Medulla oblongata (tissue), 1 donor: ENCODE results near the gene ATG7.
"Not testable (repeated sequence)": the region's sequence is repeated elsewhere in the genome, so short reads cannot be mapped to it uniquely, and the experiment has no call there.

Experiments
- DNase-seq: peaks from one replicate; pipeline ENCODE4 v3.0.0-alpha.2; 2015; ENCODE audit errors: extremely low spot score

ATG7 gene

DNA sequence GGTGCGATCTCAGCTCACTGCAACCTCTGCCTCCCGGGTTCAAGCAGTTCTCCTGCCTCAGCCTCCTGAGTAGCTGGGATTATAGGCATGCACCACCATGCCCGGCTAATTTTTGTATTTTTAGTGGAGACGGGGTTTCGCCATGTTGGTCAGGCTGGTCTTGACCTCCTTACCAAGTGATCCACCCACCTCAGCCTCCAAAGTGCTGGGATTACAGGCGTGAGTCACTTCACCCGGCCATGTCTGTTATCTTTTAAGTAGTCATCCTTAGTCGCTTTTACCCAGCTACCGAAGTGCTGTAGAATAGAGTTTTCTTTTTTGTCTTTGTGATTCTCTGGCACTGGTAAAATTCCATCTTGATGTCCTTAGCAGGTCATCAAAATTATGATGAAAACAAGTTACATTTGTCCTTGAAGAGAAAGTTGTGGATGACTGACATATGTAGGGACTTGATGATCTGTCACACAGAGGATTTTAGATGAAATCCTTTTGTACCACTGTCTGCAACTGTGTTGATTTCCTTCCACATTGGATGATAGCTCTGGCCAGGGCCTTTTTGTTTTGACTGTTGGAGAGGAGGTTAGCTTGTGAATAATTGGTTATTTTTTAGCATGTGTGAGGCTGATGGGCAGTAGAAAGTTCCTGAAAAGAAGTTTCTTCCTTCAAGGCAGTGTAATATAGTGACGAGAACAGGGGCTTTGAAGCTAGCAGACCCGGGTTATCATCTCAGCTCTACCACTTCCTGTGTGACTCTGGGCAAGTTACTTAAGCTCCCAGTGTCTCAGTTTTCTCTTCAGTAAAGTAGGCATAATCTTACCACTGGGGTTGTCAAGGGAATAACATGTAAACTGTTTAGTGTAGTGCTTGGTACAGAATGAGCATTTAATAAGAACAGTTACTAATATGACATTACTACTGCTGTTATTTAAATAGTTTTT, 18.8 kb downstream of the ATG7 start:
- DNase-seq: peak; percentile 20

DNA sequence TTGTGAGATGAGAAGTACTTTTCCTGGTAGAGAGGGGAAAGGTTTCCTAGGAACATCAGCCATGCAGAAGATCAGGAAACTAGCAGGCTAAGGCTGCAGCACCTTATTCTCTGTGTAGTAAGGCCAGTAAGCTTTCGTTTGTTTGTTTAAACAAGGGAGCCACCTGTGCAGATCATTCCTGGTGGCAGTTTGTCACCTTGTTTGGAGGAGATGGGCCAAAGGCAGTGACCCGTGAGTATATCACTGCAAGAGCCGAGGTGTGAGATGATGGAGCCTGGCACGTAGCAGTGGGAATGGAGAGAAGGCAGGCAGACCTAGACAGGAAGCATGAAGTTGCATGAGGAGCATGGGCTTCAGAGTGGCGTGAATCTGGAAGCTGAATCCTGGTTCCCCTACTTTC, 19.6 kb downstream of the ATG7 start:
- DNase-seq: no peak

DNA sequence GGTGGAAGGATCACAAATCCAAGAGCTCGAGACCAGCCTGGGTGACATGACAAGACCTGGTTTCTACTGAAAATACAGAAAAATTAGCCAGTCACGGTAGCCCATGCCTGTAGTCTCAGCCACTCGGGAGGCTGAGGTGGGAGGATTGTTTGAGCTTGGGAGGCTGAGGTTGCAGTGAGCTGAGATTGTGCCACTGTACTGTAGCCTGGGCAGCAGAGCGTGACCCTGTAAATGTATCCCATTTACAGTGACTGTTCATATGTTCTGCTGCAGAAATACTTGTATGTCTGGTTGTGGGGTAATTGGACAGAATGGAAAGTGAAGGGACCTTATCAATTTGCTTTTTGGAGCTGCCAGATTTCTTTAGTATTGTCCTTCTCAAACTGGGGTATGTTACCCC, 24.9 kb downstream of the ATG7 start:
- no peak for DNase-seq

DNA sequence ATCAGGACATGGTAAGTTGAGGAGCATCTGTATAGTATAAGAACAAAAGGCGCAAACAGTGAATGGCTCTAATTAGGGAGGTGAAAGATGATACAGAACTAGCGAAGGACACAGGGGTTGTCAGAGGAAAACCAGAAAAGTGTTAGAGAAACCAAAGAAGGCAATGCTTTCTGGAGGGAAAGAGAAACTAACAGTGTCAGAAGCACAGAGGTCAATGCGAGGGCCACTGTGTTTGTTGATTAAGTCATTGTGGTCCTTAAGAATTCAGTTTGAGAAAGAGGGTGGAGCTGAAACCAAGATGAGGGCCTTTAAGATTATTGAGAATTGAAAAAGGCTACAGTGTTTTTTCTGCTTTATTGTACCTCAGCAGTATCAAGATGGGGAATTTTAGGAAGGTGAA, 28.8 kb downstream of the ATG7 start:
- DNase-seq: no peak

DNA sequence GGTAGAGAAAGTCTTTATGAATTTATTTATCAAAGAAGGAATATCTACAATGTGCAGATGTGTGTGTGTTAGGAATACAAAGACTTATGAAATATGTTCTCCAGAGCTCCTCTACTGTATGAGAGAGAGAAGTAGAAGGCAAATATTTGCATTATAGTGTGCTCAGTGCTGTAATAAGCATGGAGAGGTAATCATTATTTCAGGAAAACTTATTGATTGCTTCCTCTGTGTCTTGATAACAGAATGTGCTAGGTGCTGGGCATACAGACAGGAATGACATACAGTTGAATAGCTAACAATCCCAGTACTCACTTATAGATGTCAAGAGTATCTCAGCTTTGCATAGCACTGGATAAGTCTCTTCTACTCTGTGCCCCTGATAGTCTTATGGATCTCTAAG, 30.2 kb downstream of the ATG7 start:
- no peak for DNase-seq

DNA sequence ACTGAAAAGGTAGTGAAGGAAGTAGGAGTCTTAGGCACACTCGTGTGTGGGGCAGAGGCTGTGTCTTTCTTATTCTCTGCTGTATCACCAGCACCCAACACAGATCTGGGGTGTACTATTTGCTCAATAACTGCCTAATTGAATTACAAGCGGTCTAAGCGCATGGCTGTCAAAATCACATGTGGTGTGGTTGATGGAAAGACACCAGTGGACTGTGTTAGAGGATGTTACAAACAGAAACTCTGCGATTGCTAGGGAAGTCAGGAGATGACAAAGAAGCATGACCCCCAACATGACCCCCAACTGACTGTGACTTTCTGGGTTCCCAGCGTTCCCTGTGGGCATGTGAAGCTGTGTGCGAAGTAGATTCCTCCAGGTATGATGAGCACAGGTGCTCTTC, 32.0 kb downstream of the ATG7 start:
- peak; percentile 15 for DNase-seq

DNA sequence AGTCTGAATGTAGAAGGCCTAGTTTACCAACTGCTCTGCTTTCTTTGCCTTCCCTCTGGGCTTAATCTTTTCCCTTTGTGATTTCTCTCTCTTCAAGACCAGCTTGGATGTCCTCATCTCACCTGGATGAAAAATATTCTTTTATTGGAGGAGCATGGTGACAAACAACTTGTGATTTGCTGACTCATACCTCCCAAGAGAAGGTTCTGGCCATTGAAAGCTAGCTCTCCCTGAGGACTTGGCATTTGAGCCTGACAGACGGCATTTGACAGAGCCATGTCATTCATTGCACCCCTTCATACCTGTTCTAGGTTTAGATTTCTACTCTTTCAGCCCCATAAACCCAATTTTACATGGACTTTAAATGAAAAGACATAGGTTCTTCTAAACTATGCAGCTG, 33.3 kb downstream of the ATG7 start:
- DNase-seq: no peak

DNA sequence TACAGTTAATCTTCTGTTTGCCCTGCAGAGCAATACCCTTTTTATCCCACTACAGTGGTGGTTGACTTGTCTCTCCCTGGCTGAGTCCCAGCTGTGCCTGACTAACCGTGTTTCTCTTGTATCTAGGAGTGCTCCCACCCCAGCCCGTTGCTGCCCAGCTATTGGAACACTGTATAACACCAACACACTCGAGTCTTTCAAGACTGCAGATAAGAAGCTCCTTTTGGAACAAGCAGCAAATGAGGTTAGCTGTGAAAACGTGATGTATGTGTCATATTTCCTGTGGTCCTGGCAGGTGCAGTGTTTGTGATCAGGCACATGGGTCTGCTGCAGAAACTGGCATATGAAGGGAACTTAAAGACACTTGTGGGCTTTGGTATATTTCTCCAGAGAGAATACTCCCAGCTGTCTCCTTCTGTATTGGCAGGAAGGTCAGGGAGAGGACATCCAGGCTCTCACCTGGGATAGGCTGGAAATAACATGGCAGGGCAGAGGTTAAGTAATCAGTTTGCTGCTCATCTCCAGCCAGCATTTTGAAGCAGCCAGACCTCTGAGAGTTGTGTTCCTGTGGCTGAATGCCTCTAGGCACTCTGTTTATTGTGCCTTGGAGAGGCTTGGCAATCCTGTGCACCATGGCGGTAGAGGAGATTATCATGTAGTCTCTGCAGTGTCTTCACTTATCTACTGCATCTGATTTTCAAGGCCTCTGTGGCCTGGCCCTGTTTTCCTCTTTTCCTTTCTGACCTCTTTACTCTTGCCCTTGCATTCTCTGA, 34.8 kb downstream of the ATG7 start:
- no peak for DNase-seq

DNA sequence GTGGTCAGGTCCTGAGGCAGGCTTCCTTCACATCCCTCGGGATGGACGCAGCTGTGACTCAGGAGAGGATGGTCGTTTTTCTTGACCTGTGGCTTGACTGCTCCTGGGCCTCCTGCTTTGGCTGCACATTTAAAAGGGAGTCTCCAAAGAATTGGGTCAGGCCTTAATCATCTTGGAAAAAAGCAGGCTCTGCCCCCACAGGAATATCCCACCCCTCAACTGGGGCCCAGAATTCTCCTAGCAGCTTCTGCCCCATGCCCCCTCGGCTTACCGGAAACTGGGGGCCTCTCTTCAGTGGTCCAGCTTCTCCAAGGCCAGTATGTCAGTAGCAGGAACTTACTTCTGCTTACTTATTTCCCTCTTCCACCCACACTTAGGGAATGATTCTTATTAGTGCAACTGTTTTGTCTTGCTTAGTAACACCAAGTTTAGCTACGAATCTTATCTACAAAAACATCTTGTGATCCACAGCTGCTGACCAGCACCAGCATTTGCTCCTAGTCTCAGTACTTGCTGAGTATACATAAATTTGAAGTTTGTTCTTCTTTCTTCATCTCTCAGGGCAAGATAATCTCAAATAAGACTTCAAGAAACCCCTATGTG, 35.7 kb downstream of the ATG7 start:
- DNase-seq: peak; percentile 66

DNA sequence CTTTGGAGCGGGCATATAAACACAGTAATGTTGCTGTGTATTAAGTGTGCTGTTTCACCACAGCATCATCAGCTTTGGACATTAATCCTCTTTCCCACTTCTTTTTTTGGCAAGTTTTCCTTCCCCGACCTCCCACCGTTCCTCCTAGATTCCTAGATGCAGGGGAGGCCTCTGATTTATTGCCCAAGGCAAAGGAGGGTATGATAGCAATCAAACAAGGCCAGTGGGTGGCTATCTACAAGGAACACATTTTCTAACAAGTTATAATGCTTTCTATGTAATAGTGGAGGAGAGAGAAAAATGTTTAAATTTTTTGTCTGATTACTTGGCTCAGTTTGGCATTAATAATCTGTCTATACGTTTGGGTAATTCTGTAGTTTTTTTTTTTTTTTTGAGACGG, 38.1 kb downstream of the ATG7 start:
- DNase-seq: no peak

DNA sequence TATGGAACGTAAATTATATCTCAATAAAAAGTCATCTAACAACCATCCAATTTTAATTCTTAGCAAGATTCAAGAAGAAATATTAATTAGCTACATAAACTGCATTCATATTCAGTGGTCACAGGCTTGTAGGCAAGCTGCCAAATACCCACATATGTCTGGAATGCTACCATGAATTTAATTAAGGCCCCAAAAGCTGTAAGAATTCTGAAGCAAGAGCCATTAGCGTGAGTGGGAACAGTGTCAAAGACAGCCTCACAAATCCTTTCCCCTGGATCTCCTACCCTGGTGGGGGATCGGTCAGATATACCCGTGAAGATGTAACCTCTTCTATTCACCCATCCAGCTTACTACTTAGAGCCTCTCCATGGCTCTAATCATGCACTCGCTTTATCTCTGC, 40.0 kb downstream of the ATG7 start:
- DNase-seq: no peak

DNA sequence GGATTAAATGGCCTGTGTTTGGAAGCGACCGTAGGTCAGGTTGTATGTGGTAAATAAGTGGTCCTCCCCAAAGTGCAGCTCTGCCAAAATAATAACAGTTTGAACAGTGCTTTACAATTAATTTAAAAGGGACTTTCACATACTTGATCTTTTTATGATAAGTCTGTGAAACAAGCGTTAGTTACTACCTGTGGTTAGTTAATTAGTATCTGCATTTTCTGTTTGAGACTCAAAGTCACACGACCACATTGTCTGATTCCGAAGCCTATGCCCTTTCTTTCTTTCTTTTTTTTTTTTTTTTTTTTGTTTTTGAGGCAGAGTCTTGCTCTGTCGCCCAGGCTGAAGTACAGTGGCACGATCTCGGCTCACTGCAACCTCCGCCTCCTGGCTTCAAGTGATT, 45.1 kb downstream of the ATG7 start:
- no peak for DNase-seq

DNA sequence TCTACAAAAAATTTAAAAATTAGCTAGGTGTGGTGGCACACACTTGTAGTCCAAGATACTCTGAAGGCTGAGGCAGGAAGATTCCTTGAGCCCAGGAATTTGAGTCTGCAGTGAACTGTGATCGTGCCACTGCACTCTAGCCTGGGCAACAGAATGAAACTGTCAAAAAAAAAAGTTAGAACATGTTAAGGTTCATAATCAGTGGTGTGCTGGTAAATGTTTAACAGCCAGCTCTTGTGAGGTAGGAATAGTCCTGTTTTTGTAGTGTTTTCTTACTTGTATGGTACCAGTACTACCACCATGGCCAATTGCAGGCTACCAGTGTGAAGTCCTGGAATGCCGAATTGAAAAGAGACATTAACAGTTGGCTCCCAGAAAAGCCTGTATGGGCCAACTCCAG, 50.7 kb downstream of the ATG7 start:
- no peak for DNase-seq

DNA sequence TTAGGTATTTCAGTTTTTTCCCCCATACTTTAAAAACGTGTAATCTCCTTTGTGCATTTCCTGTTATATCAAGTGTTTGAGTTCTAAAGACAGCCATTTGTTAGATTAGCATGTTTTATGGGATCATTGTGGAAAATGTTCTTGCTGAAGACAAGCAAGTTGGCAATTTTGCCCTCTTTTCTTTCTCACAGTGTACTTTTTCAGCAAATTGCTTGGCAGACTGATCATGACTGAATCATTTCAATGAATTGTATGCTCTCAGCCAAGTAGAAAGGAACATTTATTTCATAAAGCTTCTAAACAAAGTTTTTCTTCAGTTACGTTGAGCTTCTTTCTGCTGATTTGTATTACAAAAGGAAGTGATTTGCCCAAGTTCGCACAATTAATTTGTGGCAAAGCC, 51.6 kb downstream of the ATG7 start:
- no peak for DNase-seq

DNA sequence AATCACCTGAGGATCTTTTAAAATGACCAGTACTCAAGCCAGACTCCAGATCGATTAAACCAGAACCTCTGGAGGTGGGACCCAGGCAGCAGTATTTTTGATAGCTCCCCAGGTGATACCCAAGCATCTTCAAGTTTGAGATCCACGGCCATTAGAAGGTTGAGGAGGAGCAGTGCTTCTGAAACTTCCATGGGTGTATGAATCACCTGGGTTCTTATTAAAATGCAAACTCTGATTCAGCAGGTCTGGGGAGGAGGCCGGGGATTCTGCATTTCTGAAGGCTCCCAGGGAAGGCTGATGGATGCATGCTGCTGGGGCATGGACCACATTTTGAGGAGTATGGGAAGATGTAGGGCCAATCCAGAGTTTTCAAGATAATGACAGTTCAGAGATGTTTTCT, 55.4 kb downstream of the ATG7 start:
- DNase-seq: no peak

DNA sequence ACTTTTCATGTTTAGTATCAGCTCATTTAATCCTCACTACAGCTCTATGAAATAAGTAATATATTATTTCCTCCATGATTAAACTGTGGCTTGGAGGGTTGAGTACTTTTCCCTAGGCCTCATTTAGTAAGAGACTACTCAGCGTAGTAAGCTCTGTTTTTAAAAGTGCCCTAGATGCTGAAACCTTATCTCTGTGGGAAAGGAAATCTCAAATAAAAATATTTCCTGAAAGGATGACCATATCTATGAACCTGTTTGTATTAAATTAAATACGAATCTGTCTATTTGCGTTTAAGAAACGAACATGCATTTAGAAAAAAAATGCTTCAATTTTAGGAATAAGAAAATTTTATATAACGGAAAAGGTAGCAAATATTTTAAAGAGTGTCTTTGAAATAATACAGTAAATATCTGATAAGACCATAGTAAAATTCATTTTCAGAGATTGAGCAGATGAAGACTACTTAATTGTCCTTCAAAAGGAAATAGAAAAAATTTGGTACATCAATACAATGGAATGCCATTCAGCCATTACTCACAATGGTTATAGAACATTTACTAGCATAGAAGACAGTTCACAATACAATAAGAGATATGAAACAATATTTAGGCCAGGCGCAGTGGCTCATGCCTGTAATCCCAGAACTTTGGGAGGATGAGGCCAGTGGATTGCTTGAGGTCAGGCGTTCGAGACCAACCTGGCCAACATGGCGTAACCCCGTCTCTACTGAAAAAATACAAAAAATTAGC, 56.2 kb downstream of the ATG7 start:
- DNase-seq: no peak

DNA sequence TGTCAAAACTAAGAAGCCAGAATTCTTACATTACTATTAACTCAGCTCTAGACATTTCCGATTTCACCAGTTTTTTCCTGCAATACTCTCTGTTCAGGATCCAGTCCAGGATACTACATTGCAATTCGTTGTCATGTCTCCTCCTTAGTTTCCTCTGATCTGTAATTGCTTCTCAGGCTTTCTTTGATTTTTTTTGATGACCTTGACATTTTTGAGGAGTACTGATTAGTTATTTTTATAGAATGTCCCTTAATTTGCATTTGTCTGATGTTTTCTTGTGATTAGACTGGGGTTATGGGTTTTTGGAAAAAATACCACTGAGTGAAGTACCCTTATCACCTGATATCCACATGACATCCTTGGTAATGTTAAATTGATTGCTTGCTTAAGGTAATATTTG, 57.6 kb downstream of the ATG7 start:
- DNase-seq: no peak

DNA sequence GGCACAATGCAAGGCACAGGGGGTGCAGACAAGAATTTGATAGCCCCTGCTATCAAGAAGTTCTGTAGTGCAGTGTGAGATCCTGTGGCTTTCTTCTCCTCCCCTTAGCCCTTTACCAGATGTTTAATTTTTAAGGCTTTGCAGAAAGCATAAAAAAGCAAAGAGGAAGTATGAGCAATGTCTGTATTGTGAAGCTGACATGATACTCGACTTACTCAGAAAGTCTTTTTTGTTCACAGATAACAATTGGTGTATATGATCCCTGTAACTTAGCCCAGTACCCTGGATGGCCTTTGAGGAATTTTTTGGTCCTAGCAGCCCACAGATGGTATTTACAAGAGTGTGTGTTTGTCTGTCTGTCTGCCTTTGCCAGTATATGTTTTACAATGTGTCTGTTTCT, 58.9 kb downstream of the ATG7 start:
- DNase-seq: no peak

DNA sequence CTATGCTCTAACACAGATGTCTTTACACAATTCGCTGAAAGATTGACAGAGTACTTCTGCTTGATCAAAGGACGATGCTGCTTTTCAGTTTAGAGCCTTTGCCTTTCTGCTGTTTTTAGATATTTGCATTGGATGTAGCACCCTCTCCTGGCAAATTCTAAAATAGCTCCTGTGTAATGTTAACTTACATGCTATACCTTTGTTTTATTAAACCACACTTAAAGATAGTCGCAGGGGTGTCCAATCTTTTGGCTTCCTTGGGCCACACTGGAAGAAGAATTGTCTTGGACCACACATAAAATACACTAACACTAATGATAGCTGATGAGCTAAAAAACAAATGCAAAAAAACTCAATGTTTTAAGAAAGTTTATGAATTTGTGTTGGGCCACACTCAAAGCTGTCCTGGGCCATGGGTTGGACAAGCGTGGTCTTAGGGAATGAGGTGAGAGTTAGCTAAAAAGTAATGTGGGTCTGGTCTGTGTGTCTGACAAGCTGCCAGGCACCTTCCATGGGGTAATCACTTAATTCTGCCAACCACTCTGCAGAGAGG, 62.9 kb downstream of the ATG7 start:
- peak; percentile 71 for DNase-seq

DNA sequence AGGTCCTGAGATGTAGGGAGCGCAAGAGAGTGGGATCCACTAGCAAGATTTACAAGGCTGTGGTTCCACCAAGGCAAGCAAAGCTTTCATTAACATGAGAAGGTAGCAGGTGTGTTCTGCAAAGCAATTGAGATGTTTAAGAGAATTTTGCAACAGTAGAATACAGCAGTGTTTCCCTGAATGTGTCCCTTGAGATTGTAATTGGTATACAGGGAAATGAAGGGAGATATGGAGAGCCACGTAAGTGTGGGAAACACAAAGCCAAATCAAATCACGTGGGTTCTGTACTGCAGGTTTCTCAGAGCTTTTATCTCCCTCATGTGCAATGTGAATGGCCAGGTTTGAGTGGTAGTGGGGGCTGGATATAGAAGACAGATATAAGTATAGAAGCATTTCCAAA, 67.3 kb downstream of the ATG7 start:
- no peak for DNase-seq

DNA sequence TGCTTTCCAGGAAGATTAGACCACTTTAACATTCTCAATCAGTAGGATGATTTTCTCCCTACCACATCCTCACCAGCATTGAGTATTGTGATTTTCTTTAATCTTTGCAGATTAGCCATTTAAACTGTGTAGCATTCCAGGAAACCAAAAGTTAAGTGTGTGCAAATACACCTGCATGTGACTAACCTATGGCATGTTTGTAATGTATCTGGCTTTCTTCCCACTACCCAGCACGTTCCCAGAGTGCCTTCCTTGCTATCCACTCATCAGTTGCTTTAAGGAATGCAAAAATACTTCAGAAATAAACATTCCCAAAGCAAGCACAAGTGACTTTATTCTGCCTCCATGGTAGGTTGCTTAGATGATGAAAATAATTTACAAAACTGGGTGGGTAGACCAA, 74.2 kb downstream of the ATG7 start:
- DNase-seq: no peak

DNA sequence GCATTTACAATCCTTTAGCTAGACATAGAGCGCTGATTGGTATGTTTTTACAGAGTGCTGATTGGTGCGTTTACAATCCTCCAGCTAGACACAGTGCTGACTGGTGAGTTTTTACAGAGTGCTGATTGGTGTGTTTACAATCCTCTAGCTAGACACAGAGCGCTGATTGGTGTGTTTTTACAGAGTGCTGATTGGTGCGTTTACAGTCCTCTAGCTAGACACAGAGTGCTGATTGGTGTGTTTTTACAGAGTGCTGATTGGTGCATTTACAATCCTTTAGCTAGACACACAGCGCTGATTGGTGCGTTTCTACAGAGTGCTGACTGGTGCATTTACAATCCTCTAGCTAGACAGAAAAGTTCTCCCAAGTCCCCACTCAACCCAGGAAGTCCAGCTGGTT, 76.7 kb downstream of the ATG7 start:
- not testable (repeated sequence) for DNase-seq
